Measurements from ENCODE around the gene A2M. TPM values are rescaled to one million over a fixed set of nuclear protein-coding genes. Genes with fewer than 3 reads are reported as not detected.

The A2M gene
- total and polyA plus RNA-seq, 2 donors (not counting 3 experiments of a cell fraction or from before 2014, with no cell fraction given): 11.5 to 16.9 TPM

DNA sequence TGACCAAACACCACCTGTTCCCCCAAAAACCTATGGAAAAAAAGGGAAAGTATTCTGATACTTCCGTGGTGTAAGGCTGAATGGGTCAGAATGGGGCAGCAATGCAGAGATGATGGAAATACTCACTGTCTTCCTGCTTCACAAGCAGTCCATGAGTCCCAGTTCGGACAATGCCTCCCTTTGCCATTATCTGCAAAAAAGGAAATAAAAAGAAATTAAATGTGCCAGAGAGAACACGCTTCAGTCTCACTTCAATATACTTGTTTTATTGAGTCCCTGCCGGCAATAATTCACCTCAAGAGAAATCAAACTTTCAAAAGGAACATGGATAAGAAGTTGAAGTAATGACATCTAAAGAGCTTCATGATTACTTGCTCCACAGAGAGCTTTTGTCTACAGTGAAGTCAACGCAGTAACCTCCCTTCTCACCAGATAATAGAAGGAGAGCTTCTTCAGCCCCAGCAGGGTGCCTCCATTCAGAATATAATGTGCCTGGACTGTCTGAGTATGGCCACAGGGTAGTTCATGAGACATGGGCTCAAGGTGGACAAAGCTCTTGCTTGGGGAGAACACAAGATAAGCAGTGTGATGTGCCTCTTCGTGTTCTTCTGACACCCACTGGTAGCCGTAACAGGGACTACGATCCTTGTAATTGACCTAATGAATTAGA, 14.6 kb downstream of the A2M start:
- Histone ChIP-seq H3K79me2 (ENCODE audit: control insufficient read depth, insufficient read depth, low read length) (no peaks in the 10 kb centered on the region), H3K4me1 (ENCODE audit: control insufficient read depth, extremely low read depth, insufficient read depth, low read length) (no peaks in the 10 kb centered on the region), H3K4me2 (ENCODE audit: insufficient read depth, low read length) (no peak overlapping the region), H3K9ac (replicated peaks; ENCODE audit: extremely low read depth, insufficient read depth, low read length) (no peak overlapping the region), H3K4me3 (replicated peaks in 1 of 3; ENCODE audit: insufficient read depth in 1 of 3, low read depth in 1 of 3, low read length in 3 of 3) (no peak overlapping the region), H3K9me1 (replicated peaks; ENCODE audit: control insufficient read depth, extremely low read depth, insufficient read depth, low read length) (no peaks in the 10 kb centered on the region), H4K20me1 (replicated peaks; ENCODE audit: control insufficient read depth, extremely low read depth, insufficient read depth, low read length) (no peaks in the 10 kb centered on the region), H3K36me3 (ENCODE audit: control insufficient read depth in 2 of 2, extremely low read depth in 1 of 2, insufficient read depth in 2 of 2, low read length in 2 of 2) (no peaks in the 10 kb centered on the region), H3K27me3 (ENCODE audit: control insufficient read depth in 2 of 2, insufficient read depth in 2 of 2, low read length in 2 of 2) (peaks cover 0 to 3% of the 10 kb centered on the region in 2 experiments), H2AFZ (ENCODE audit: low read depth, low read length) (no peak overlapping the region), H3K9me3 (replicated peaks; ENCODE audit: control insufficient read depth, insufficient read depth, low read length) (no peaks in the 10 kb centered on the region), H3K27ac (ENCODE audit: insufficient read depth, low read depth, low read length) (no peak overlapping the region)
- DNase-seq (ENCODE audit: low read depth, low spot score): no peak
- no TSS peak for BruUV-seq (replicated peaks)
- intact Hi-C loops (cut with micrococcal nuclease): no loop called here
- no peak for TF ChIP-seq POLR2A (IDR thresholded peaks at IDR 0.05; ENCODE audit: low read depth, low read length)
- TF ChIP-seq FOS (IDR thresholded peaks at IDR 0.05; ENCODE audit: borderline replicate concordance, insufficient read depth, low read length): no peak
- TF ChIP-seq, protein P1, sequence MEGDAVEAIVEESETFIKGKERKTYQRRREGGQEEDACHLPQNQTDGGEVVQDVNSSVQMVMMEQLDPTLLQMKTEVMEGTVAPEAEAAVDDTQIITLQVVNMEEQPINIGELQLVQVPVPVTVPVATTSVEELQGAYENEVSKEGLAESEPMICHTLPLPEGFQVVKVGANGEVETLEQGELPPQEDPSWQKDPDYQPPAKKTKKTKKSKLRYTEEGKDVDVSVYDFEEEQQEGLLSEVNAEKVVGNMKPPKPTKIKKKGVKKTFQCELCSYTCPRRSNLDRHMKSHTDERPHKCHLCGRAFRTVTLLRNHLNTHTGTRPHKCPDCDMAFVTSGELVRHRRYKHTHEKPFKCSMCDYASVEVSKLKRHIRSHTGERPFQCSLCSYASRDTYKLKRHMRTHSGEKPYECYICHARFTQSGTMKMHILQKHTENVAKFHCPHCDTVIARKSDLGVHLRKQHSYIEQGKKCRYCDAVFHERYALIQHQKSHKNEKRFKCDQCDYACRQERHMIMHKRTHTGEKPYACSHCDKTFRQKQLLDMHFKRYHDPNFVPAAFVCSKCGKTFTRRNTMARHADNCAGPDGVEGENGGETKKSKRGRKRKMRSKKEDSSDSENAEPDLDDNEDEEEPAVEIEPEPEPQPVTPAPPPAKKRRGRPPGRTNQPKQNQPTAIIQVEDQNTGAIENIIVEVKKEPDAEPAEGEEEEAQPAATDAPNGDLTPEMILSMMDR (IDR thresholded peaks at IDR 0.05; ENCODE audit: extremely low read depth in 1 of 2, insufficient read depth in 1 of 2, low read depth in 1 of 2, low read length in 2 of 2): no peak
- TF ChIP-seq EZH2 (IDR thresholded peaks at IDR 0.05; ENCODE audit: borderline replicate concordance, low read depth, low read length, severe bottlenecking): no peak
- no peak for TF ChIP-seq GATA2 (IDR thresholded peaks at IDR 0.05; ENCODE audit: insufficient read depth, insufficient read length, low read depth, low read length)
- TF ChIP-seq, protein P2, sequence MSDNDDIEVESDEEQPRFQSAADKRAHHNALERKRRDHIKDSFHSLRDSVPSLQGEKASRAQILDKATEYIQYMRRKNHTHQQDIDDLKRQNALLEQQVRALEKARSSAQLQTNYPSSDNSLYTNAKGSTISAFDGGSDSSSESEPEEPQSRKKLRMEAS (IDR thresholded peaks at IDR 0.05; ENCODE audit: insufficient read depth, insufficient read length): no peak
- no peak for TF ChIP-seq POLR2AphosphoS5 (IDR thresholded peaks at IDR 0.05; ENCODE audit: insufficient read depth, low read depth, low read length)
- TF ChIP-seq MYC (IDR thresholded peaks at IDR 0.05; ENCODE audit: low read depth, low read length): no peak
- TF ChIP-seq JUN (IDR thresholded peaks at IDR 0.05; ENCODE audit: borderline replicate concordance, insufficient read depth, insufficient read length, low read depth): no peak
- ChIA-PET POLR2A (no interaction called here), CTCF (interaction anchor here (0.8 to 1.7 kb wide), 4 partner anchors 11 to 52 kb away, joined by 3 to 7 read pairs (median 4); no protein-coding TSS in a partner anchor)
- no peak for FAIRE-seq
- dilution Hi-C loops (cut with MboI; ENCODE audit: extremely low pct_ligation_motif_present, low sequenced_read_pairs): no loop called here
